Activated CD4-positive, alpha-beta T cell treated with anti-CD3 and anti-CD28 coated beads for 48 hours (primary cell): ENCODE measurements around the gene HS3ST1.
A peak's percentile ranks its signal among the peaks of the same experiment; 100 is the strongest.

Source experiments
- DNase-seq: peaks from one replicate; pipeline ENCODE4 v3.0.0-alpha.2; 2020

Gene HS3ST1

GRCh38 chr4:11431111-11431510 lies 2.4 kb upstream of the HS3ST1 start:
- DNase-seq: no peak

GRCh38 chr4:11430536-11430935 lies 1.8 kb upstream of the HS3ST1 start:
- no peak for DNase-seq

GRCh38 chr4:11429699-11430045 lies 978 bp upstream of the HS3ST1 start:
- no peak for DNase-seq

GRCh38 chr4:11428899-11429698 lies 405 bp upstream of the HS3ST1 start:
- peak; percentile 60 for DNase-seq

GRCh38 chr4:11427121-11427996 lies 1.3 kb downstream of the HS3ST1 start:
- no peak for DNase-seq

- DNase-seq: no peak
Observed at GRCh38 chr4:11426731-11427120, 2.0 kb downstream of the HS3ST1 start.

GRCh38 chr4:11426003-11426402 lies 2.7 kb downstream of the HS3ST1 start:
- DNase-seq: no peak

GRCh38 chr4:11424856-11425255 lies 3.8 kb downstream of the HS3ST1 start:
- DNase-seq: no peak

GRCh38 chr4:11424000-11424399 lies 4.7 kb downstream of the HS3ST1 start:
- DNase-seq: peak; percentile 23

- no peak for DNase-seq
Observed at GRCh38 chr4:11423465-11423864, 5.2 kb downstream of the HS3ST1 start.

GRCh38 chr4:11421116-11421515 lies 7.6 kb downstream of the HS3ST1 start:
- DNase-seq: no peak

GRCh38 chr4:11420327-11420726 lies 8.4 kb downstream of the HS3ST1 start:
- no peak for DNase-seq

- peak; percentile 15 for DNase-seq
Observed at GRCh38 chr4:11418610-11419009, 10.1 kb downstream of the HS3ST1 start.

- DNase-seq: no peak
Observed at GRCh38 chr4:11416767-11417113, 12.0 kb downstream of the HS3ST1 start.

GRCh38 chr4:11416071-11416766 lies 12.5 kb downstream of the HS3ST1 start:
- DNase-seq: no peak

- no peak for DNase-seq
Observed at GRCh38 chr4:11415409-11416070, 13.2 kb downstream of the HS3ST1 start.

- no peak for DNase-seq
Observed at GRCh38 chr4:11412211-11412610, 16.5 kb downstream of the HS3ST1 start.

- no peak for DNase-seq
Observed at GRCh38 chr4:11409632-11410031, 19.1 kb downstream of the HS3ST1 start.

GRCh38 chr4:11408233-11408967 lies 20.3 kb downstream of the HS3ST1 start:
- no peak for DNase-seq

GRCh38 chr4:11407551-11407950 lies 21.1 kb downstream of the HS3ST1 start:
- DNase-seq: no peak

GRCh38 chr4:11404431-11404830 lies 24.3 kb downstream of the HS3ST1 start:
- no peak for DNase-seq

GRCh38 chr4:11402192-11402591 lies 26.5 kb downstream of the HS3ST1 start:
- no peak for DNase-seq
